Measurements from ENCODE around the gene MPV17L2.
A peak's percentile ranks its signal among the peaks of the same experiment; 100 is the strongest.
"Not testable (repeated sequence)": the region's sequence is repeated elsewhere in the genome, so short reads cannot be mapped to it uniquely, and the experiment has no call there.

Gene MPV17L2

DNA sequence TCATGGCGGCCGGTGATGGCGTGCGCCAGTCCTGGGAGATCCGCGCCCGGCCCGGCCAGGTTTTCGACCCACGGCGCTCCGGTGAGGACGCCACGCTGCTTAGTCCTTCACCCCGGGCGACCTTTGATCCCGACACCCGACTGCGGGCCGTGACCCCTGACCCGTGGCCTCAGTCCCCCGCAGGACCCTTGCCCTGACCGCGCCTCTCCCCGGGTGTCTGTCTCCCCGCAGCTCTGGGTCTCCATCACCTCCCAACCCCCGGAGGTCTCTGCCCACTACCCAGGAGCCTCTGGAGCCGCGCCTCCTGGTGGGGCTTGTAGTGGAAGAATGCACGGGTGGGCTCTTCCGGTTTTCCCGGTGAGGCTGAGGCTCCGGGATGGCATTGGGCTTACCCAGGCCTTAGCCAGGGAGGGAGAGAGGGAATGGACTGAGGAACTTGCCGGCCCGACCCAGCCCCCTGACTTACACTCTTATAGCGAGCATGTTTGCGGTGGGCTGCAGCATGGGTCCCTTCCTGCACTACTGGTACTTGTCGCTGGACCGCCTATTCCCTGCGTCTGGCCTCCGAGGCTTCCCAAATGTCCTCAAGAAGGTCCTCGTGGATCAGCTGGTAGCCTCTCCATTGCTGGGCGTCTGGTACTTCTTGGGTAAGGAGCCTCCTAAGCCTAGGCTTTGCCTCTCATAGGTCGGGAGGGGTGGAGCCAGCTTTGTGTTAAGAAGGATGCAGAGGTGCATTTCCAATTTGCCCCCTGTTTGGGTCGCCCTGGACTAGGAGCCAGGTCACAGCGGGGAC, 566 bp downstream of the MPV17L2 start:
- DNase-seq (ENCODE audit: low spot score), result no peak

DNA sequence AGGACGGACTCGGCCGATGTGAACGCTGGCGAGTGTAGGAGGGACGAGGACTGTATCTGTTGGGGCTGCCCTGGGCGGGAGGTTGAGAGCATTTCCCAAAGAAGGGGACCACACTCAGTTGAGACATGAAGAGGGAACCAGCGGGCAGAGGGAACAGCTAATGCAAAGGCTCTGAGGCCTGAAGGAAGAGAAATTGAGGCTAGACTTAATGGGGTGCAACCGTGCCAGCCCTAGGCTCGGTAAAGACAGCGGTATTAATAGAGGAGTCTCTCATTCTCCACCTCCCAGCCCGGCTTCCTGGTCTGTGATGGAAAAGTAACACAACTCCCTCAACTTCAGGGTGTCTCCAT, 1.1 kb downstream of the MPV17L2 start:
- DNase-seq (ENCODE audit: low spot score), result no peak

DNA sequence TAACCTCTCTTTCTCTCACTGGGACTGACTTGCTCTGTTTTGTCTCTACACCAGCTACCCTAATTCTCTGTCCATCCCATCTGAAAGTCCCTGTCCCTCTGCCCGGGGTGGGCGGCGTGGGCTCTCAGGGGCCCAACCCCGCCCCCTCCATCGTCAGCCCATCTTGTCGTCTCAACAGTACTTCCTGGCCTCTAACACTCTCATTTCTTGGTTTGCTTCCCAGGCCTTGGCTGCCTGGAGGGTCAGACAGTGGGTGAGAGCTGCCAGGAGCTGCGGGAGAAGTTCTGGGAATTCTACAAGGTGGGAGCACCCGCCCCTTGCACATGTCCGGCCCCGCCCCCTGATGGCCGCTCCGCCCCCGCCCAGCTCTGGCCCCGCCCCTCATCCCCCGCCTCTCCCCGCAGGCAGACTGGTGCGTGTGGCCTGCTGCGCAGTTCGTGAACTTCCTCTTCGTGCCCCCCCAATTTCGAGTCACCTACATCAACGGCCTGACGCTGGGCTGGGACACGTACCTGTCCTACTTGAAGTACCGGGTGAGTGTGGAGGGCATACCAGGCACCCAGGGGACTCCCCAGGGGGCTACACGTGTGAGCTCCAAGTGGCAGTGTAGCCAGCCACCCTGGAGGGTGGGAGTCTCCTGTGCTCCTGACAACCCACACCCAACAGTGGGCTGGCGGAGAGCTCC, 1.7 kb downstream of the MPV17L2 start:
- no peak for DNase-seq (ENCODE audit: low spot score)

DNA sequence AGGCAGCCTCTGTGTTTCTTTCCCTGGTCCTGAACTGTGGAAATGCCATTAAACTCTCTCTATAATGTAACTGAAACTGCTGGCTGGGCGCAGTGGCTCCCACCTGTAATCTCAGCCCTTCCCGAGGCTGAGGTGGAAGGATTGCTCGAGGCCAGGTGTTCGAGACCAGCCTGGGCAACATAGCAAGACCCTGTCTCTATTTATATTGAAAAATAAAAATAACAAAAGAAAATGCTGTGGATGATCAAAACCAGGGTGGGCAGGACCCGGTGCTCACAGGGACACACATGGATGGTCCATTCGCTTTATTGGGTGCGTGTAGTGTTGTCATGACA, 3.5 kb downstream of the MPV17L2 start:
- DNase-seq (ENCODE audit: low spot score), result no peak

GRCh38 chr19:18197306-18197705, 4.3 kb downstream of the MPV17L2 start:
- no peak for DNase-seq (ENCODE audit: low spot score)

GRCh38 chr19:18197941-18198340, 4.9 kb downstream of the MPV17L2 start:
- DNase-seq (ENCODE audit: low spot score), result no peak

- no peak for DNase-seq (ENCODE audit: low spot score)
These were observed 5.4 kb downstream of the MPV17L2 start for GRCh38 chr19:18198374-18198773.

DNA sequence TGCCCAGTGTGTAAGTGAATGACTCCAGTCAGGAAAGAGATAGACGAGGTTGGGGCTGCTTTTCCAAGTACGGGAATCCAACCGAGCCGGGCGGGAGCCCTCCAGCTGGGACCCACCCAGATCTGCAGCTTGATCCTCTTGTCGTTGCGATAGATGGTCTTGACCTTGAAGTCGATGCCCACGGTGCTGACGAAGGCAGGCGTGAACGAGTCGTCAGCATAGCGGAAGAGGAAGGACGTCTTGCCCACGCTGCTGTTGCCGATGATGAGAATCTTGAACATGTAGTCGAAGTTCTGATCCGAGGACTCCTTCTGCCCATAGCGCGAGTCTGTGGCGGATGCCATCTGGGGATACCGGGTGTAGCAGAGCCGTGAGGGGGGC, 9.4 kb downstream of the MPV17L2 start:
- no peak for DNase-seq (ENCODE audit: low spot score)

- DNase-seq (ENCODE audit: low spot score), result no peak
These were observed 9.9 kb downstream of the MPV17L2 start for GRCh38 chr19:18202778-18203407.

GRCh38 chr19:18203408-18203862, 10.4 kb downstream of the MPV17L2 start:
- no peak for DNase-seq (ENCODE audit: low spot score)

- DNase-seq (ENCODE audit: low spot score), result peak; percentile 100
These were observed 10.9 kb downstream of the MPV17L2 start, which contains the start of gene RAB3A for GRCh38 chr19:18203863-18204393. Gene RAB3A (minus strand): TSS chr19:18204042. CDS start chr19:18202740, 1,302 bp downstream.

DNA sequence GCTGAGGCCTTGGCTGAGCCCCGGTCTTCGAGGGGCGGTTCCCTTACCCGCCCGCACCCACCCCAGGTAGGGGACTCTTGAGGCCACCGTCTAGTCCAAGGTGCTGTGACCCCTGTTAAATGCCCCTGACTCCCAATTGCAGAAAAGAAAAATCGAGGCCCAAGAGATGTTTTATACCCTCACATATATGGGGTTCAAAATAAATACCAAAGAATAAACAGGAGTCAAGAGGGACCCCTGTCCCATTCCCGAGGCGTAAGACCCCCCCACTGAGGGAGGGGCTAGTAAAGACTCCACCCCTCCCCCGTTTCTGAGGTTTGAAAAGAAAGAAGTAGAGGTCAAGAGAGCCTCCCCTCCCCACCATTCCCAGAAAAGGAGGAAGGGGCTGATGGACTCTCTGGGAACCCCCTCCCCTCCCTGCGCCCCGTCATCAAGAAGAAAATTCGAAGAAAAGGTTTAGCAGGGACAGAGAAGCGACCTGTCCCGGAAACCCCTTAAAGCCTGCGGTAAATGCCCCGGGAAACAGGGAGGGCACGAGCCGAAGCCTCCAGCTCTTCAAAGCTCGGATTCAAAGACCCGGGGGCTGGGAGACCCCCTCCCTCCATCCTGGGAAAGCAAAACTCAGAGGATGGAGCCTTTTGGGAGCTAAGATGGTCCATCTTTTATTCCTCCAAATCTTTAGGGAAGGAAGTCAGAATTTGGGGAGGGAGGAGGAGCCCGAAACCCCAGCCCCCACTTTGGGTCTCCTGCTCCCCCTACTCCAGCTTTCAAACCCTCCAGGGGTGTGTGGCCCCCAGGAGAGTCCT, 11.6 kb downstream of the MPV17L2 start:
- no peak for DNase-seq (ENCODE audit: low spot score)

- no peak for DNase-seq (ENCODE audit: low spot score)
These were observed 12.3 kb downstream of the MPV17L2 start for GRCh38 chr19:18205200-18205892.

GRCh38 chr19:18206018-18206417, 13.0 kb downstream of the MPV17L2 start:
- no peak for DNase-seq (ENCODE audit: low spot score)

DNA sequence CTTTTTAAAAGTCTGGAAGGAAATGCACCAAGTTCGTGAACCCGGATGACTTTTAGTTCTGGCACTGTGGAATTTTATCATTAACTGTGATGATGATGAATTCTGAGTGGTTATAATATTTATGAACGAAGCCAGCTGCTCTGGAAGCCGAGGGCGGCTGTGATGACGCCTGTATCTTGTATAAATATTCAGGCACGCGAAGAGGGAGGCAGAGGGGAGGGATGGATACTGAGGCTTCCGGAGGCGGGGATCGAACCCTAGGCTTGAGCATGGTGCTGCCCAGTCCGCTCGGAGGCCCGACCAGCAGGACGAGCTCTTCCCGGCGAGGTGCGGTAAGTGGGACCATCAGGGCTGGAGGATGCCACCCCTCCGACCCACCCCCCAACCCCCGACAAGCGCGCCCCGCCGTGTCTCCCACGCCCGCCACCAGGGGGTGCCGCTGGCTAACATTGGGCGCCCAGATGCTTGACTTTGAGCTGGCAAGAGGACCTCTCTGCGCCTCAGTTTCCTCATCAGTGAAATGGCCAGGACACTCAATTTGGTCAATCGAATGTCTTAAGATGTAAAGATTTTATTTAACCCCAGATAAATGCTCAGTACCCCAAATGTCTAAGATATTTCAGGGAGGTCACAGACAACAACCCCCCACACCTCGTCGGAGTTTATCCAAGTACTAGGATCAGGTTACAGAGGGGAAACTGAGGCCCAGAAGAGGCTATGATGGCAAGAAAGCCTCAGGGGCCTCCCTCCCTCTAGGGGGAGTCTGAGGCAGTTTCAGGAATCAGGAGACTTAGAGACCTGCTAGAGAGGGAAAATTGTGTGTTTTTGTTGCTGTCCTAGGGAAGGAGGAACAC, 15.3 kb downstream of the MPV17L2 start:
- no peak for DNase-seq (ENCODE audit: low spot score)

- DNase-seq (ENCODE audit: low spot score), result not testable (repeated sequence)
These were observed 16.9 kb downstream of the MPV17L2 start for GRCh38 chr19:18209912-18210311.

GRCh38 chr19:18211683-18212082, 18.7 kb downstream of the MPV17L2 start:
- DNase-seq (ENCODE audit: low spot score), result no peak

DNA sequence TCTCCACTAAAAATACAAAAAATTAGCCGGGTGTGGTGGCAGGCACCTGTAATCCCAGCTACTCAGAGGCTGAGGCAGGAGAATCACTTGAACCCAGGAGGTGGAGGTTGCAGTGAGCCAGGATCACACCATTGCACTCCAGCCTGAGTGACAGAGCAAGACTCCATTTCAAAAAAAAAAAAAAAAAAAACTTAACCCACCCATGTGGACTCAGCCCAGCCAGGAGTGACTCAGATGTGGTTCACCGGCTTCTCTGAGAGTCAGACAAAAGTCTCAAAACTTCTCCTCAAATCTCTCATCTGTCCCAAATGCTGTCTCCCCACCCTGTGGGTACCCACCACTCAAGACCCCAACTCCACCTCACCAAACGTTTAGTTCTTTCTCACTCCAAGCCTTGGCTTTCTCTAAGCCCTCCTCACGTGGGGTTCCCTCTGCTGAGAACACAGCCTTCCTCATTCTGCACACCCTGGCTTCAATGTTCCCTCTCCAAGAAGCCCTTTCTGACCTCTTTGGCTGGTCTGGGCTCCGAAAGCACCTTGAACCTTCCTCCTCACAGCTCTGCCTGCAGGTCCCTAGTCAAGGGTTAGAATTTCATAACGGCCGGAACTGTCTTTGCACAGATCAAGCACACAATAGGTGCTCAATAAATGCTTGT, 21.9 kb downstream of the MPV17L2 start:
- DNase-seq (ENCODE audit: low spot score), result no peak

GRCh38 chr19:18216789-18217188, 23.8 kb downstream of the MPV17L2 start:
- no peak for DNase-seq (ENCODE audit: low spot score)

DNA sequence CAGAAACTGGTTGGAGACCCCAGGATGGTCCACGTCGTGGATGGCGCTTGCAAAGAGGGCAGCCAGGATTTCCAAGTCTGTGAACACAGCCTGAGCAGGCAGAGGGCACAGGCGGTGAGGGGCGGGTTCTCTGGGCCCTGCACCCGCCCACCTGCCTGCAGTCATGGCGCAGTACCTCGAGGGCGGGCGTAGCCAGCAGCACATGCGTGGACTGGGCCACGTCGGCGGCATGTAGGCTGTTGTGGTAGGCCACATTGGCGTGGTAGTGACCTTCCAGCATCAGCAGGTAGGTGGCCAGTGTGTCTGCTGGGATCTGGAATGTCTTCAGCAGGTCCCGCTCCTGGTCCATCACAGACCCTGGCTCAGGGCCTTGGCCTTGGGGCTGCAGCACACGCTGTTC, 25.1 kb downstream of the MPV17L2 start:
- DNase-seq (ENCODE audit: low spot score), result no peak

Data from LoVo (cell line).